Measurements from ENCODE around the gene HAL.
A peak's percentile ranks its signal among the peaks of the same experiment; 100 is the strongest.

HAL gene

DNA sequence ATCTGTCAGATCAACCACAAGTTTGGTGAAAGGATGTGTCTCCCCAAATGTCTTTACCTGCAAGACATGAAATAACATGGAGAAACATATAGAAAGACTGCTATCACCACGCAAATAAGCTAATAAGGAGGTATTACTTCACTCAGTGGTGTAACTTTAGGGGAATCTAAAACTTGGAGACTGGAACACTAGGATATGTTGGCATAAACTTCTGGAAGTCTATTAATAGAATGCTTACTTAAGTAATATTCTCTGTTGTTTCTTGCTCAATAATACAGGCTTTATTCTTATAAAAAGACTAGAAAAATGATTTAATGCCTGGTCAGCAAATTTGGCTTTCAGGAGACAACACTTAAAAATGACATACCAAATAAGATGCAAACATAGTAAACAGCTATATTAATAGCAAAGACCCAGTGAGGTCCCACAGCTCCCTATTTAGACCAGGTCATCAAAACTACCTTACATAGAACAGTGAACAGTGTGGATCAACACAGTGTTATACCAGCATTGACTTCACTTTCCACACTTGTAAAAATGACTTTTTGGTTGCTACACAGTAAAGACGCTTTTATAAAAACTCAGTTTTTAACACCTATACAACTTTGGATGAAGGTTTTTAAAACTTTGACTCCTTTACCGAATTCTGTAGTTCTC, 18.9 kb upstream of the HAL start:
- DNase-seq: no peak

GRCh38 chr12:96007729-96008128, 11.6 kb upstream of the HAL start:
- DNase-seq: no peak

- DNase-seq: no peak
These were observed 10.6 kb upstream of the HAL start for GRCh38 chr12:96006727-96007126.

DNA sequence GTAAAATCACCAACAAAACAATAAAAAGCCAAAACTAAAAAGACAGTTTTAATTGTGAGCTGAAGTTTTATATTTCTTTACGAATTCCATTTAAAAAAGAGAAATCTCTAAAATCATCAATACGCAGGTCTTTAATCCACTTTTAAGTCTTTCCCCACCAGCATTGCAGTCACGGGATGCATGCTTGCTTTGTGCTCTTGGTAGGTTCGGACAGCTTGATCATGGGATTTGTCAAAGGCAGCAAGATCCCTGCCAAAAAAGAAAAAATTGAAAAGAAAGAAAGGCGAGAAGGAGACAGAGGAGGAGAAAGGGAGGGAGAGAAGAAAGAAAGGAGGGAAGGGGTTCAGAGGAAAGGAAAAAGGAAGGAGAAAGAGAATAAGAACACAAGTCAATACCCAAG, 4.7 kb upstream of the HAL start:
- no peak for DNase-seq

- DNase-seq: no peak
These were observed 3.3 kb upstream of the HAL start for GRCh38 chr12:95999484-95999883.

GRCh38 chr12:95998611-95999286, 2.6 kb upstream of the HAL start:
- peak; percentile 52 for DNase-seq

GRCh38 chr12:95997911-95998510, 1.9 kb upstream of the HAL start:
- no peak for DNase-seq

DNA sequence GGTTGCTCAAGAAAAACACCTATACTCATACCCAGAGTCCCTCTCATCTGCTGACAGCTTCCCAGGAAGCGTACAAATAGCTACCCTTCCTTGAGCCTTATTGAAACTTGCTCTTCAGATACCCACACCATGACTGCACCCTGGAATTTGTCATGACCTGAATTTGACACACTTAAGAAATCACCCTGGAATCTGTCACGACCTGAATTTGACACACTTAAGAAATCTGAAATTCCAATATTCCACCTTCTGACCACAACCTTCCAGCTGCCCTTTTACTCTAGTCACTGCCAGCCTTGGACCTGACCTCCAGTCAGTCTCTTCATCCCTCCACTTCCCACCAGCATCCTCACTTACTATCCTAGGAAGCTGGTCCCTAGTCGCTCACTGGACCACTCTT, 1.1 kb upstream of the HAL start:
- no peak for DNase-seq

DNA sequence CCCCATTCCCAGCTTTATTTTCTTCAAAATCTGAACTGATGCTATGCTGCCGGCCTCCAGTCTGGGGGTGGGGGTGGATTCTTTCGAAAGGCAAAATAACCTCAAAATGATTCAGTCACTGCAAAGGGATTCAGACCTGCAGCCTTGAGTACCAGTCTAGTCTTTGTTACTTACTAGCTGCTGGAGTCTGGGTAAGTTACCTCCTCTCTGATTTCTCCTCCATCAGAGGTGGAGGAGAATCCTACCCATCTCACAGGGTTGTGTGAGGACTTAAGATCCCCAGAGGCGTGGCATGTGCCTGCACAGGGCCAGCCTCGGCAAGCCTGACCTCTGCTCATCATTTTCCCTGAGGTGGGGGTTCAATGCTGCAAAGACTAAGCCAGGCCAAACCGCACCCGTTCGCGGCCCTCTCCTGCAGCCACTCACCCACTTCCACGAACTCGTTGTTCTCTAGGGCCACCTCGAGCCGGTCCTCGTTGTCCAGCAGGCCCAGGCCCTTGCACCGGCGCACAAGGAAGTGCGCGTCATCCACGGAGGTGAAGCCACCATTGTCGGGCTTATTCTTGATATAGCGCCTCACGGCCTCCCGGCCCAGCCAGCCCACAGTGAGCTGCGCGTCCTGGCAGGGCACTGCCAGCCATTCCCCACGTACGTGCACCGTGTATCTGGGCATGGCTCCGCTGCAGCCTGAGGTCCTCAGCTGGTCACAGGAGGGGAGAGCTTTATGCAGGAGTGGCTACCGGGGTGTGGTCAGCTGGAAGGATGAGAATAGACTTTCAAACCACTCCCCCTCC, 709 bp downstream of the HAL start:
- DNase-seq: no peak

DNA sequence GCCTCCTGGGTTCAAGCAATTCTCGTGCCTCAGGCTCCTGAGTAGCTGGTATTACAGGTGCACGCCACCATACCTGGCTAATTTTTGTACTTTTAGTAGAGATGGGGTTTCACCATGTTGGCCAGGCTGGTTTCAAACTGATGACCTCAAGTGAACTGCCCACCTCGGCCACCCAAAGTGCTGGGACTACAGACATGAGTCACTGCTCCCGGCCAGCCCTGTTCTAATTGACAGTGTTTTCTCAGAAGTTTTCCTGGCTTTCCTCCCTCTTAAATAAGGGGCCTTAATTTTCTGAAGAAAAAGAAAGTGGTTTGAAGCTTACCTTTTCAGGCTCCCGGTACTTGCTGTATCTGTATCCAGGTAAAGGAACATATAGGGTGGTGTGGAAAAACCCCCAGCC, 1.7 kb downstream of the HAL start:
- no peak for DNase-seq

- DNase-seq: no peak
These were observed 2.2 kb downstream of the HAL start for GRCh38 chr12:95993907-95994306.

DNA sequence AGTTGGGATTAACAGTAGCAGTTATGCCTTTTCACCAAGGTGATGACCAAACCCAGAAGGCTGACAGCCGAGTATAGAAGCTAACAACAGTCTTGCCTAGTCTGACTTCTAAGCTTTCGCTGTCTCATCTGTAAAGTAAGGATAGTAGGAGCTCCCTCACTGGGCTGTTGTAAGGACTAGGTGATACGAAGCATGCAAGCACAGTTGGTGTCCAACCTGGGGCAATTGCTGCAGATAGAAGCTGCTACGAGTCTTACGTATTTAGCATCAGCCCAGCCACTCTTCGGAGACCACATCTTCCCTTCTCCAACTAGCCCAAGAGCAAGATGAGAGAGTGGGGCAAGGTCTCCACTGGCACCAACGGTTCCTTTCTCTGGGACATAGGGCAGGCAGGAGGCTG, 6.0 kb downstream of the HAL start:
- no peak for DNase-seq

DNA sequence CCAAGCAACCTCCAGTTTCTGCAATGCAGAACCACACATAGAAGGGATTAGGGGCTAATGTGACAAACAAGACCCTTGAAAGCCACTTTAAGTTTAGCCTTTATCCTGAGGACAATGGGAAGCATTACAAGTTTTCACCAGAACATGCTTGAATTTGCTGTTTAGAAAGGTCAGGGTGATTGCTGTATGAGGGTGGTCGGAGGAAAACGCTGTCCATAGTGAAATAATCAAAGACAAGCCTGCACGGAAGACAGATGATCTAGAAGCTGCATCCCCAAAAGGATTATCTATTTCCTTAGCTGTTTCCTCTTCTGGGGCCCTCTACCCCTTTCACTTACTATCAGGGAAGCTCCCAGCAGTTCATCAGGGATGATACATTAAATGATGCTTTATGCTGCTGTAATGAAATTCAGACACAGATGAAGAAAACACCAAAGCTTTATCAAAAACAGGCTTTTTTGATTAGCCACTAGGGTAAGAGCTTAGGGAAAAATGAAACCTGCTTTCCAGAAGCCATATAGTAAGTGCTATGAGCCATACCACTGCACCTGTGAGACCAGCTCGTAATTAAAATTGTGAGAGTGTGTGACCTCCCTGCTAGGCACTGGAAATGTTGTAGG, 6.5 kb downstream of the HAL start:
- no peak for DNase-seq

- no peak for DNase-seq
These were observed 7.5 kb downstream of the HAL start for GRCh38 chr12:95988506-95989275.

GRCh38 chr12:95986635-95987570, 9.2 kb downstream of the HAL start:
- DNase-seq: no peak

GRCh38 chr12:95984682-95985081, 11.5 kb downstream of the HAL start:
- DNase-seq: no peak

GRCh38 chr12:95982602-95983001, 13.5 kb downstream of the HAL start:
- DNase-seq: no peak

DNA sequence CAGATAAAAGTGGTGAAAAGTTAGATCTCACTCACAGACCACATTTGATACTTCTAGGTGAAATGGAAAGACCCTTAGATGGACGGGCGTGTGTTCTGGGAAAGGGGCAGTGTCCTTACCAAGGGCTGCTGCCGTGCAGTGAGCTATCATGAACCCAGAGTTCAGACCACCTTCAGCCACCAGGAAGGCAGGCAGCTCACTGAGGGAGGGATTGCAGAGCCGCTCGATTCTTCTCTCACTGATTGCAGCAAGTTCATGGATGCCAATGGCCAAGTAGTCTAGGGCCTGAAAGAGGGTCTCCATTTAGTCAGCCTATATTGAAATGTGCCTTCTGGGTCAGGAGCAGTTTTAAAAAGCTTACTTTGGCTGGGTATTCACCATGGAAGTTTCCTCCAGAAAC, 15.7 kb downstream of the HAL start:
- no peak for DNase-seq

- DNase-seq: no peak
These were observed 17.4 kb downstream of the HAL start for GRCh38 chr12:95978774-95979173.

DNA sequence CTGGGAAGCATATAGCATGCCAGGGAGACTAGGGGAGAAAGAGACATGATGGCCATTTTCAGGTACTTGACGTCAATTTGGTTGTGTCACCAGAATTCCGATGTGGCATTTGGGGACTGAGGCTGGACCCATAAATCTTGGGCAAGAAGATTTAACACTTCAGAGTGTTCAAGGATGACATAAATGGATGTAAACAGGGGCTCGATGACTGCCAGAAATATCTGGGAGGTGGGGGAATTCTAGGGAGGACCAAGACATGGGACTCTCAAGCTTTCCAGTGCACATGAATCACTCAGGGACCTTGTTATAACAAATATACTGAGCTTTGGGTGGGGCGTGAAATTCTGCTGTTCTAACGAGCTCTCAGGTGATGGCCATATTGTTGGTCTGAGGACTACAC, 17.8 kb downstream of the HAL start:
- no peak for DNase-seq

- DNase-seq: no peak
These were observed 18.3 kb downstream of the HAL start for GRCh38 chr12:95977764-95978305.

Measured in central memory CD4-positive, alpha-beta T cell (primary cell).